ENCODE results near the gene AOC1.

The AOC1 gene

GRCh38 chr7:150829426-150829825 lies 22.9 kb upstream of the AOC1 start:
- no peak for DNase-seq (ENCODE audit: low read depth)

GRCh38 chr7:150830937-150831336 lies 21.4 kb upstream of the AOC1 start:
- no peak overlapping the region for H3K4me3 ChIP-seq (ENCODE audit: low read depth, low read length)
- DNase-seq (ENCODE audit: low read depth), result no peak

More at GRCh38 chr7:150829426-150829825, 22.9 kb upstream of the AOC1 start:
- no peak overlapping the region for H3K4me3 ChIP-seq (ENCODE audit: low read depth, low read length)

- DNase-seq (ENCODE audit: low read depth), result no peak
- H3K4me3 ChIP-seq (ENCODE audit: low read depth, low read length), result no peak overlapping the region
These were observed 20.5 kb upstream of the AOC1 start for GRCh38 chr7:150831851-150832250.

GRCh38 chr7:150835019-150835418 lies 17.3 kb upstream of the AOC1 start:
- no peak for DNase-seq (ENCODE audit: low read depth)
- no peak overlapping the region for H3K4me3 ChIP-seq (ENCODE audit: low read depth, low read length)

GRCh38 chr7:150835702-150836280 lies 16.5 kb upstream of the AOC1 start:
- DNase-seq (ENCODE audit: low read depth), result no peak
- H3K4me3 ChIP-seq (ENCODE audit: low read depth, low read length), result no peak overlapping the region

GRCh38 chr7:150838965-150839650 lies 13.2 kb upstream of the AOC1 start:
- no peak for DNase-seq (ENCODE audit: low read depth)
- no peak overlapping the region for H3K4me3 ChIP-seq (ENCODE audit: low read depth, low read length)

GRCh38 chr7:150842018-150842417 lies 10.3 kb upstream of the AOC1 start:
- no peak overlapping the region for H3K4me3 ChIP-seq (ENCODE audit: low read depth, low read length)
- DNase-seq (ENCODE audit: low read depth), result no peak

GRCh38 chr7:150842716-150843115 lies 9.6 kb upstream of the AOC1 start:
- H3K4me3 ChIP-seq (ENCODE audit: low read depth, low read length), result no peak overlapping the region
- DNase-seq (ENCODE audit: low read depth), result no peak

GRCh38 chr7:150845421-150845861 lies 6.9 kb upstream of the AOC1 start:
- DNase-seq (ENCODE audit: low read depth), result no peak
- no peak overlapping the region for H3K4me3 ChIP-seq (ENCODE audit: low read depth, low read length)

GRCh38 chr7:150846291-150847115 lies 5.8 kb upstream of the AOC1 start:
- DNase-seq (ENCODE audit: low read depth), result no peak
- H3K4me3 ChIP-seq (ENCODE audit: low read depth, low read length), result no peak overlapping the region

GRCh38 chr7:150847536-150847935 lies 4.8 kb upstream of the AOC1 start:
- no peak for DNase-seq (ENCODE audit: low read depth)
- no peak overlapping the region for H3K4me3 ChIP-seq (ENCODE audit: low read depth, low read length)

- H3K4me3 ChIP-seq (ENCODE audit: low read depth, low read length), result no peak overlapping the region
- DNase-seq (ENCODE audit: low read depth), result no peak
These were observed 4.2 kb upstream of the AOC1 start for GRCh38 chr7:150848111-150848510.

- DNase-seq (ENCODE audit: low read depth), result no peak
- H3K4me3 ChIP-seq (ENCODE audit: low read depth, low read length), result no peak overlapping the region
These were observed 3.7 kb upstream of the AOC1 start for GRCh38 chr7:150848561-150849115.

- H3K4me3 ChIP-seq (ENCODE audit: low read depth, low read length), result no peak overlapping the region
- no peak for DNase-seq (ENCODE audit: low read depth)
These were observed 3.0 kb upstream of the AOC1 start for GRCh38 chr7:150849204-150849775.

GRCh38 chr7:150850273-150850672 lies 2.0 kb upstream of the AOC1 start:
- DNase-seq (ENCODE audit: low read depth), result no peak
- no peak overlapping the region for H3K4me3 ChIP-seq (ENCODE audit: low read depth, low read length)

GRCh38 chr7:150851492-150852370 lies 586 bp upstream of the AOC1 start:
- H3K4me3 ChIP-seq (ENCODE audit: low read depth, low read length), result no peak overlapping the region
- DNase-seq (ENCODE audit: low read depth), result no peak

- no peak for DNase-seq (ENCODE audit: low read depth)
- H3K4me3 ChIP-seq (ENCODE audit: low read depth, low read length), result no peak overlapping the region
These were observed 2.0 kb downstream of the AOC1 start for GRCh38 chr7:150854066-150855000.

GRCh38 chr7:150855046-150855445 lies 2.7 kb downstream of the AOC1 start:
- DNase-seq (ENCODE audit: low read depth), result no peak
- H3K4me3 ChIP-seq (ENCODE audit: low read depth, low read length), result no peak overlapping the region

Measured in skeletal muscle cell (primary cell).